Thymus (tissue), 11 donors: Measurements from ENCODE around the gene GLT1D1. TPM values are rescaled to one million over a fixed set of nuclear protein-coding genes. Genes with fewer than 3 reads are reported as not detected.

Experiments
- DNase-seq, 9 donors: peaks; one replicate each; pipeline ENCODE4 v3.0.0-alpha.2; 2013; ENCODE audit warnings: low spot score in 9 of 9, low read depth in 6 of 9, missing footprints in 1 of 9
- H3K27ac ChIP-seq, 2 donors: one replicate each; pipeline ENCODE4 v1.5.1; 2013; ENCODE audit warnings: control low read depth in 1 of 2, low read depth in 1 of 2, low read length in 1 of 2, mild to moderate bottlenecking in 1 of 2, moderate library complexity in 1 of 2
- H3K27me3 ChIP-seq, 2 donors: one replicate each; pipeline ENCODE4 v1.5.1; 2013; ENCODE audit warnings: low read length in 1 of 2; ENCODE audit not compliant: control insufficient read depth in 2 of 2, insufficient read depth in 1 of 2
- H3K36me3 ChIP-seq, 2 donors: one replicate each; pipeline ENCODE4 v1.5.1; 2013; ENCODE audit warnings: low read length in 1 of 2, mild to moderate bottlenecking in 1 of 2, moderate library complexity in 1 of 2; ENCODE audit not compliant: control insufficient read depth in 2 of 2, insufficient read depth in 2 of 2
- H3K4me1 ChIP-seq, 2 donors: one replicate each; pipeline ENCODE4 v1.5.1; 2013; ENCODE audit warnings: low read length in 2 of 2; ENCODE audit not compliant: control insufficient read depth in 2 of 2, insufficient read depth in 2 of 2
- H3K4me3 ChIP-seq, 2 donors: one replicate each; pipeline ENCODE4 v1.5.1; 2013; ENCODE audit warnings: low read length in 2 of 2, control low read depth in 1 of 2, mild to moderate bottlenecking in 1 of 2
- H3K9me3 ChIP-seq, 2 donors: one replicate each; pipeline ENCODE4 v1.5.1; 2013; ENCODE audit warnings: low read length in 1 of 2, mild to moderate bottlenecking in 1 of 2; ENCODE audit not compliant: control insufficient read depth in 2 of 2, insufficient read depth in 1 of 2
- WGBS: extraction: QIAGEN DNeasy Blood & Tissue Kit; methylation state at CpG from one replicate; pipeline ENCODE4 v1.1.7; 2013; 5-methylcytosine and 5-hydroxymethylcytosine counted together
- polyA plus RNA-seq: library from polyadenylated mRNA; stranded (reverse); fragments of 200-250 nt; gene quantifications from one replicate; pipeline ENCODE4 v1.2.3, GENCODE V29; 2013
- total RNA-seq: library from RNA; stranded (reverse); fragments of 120-200 nt; gene quantifications from one replicate; pipeline ENCODE4 v1.2.4, GENCODE V29; 2013
- donor health status: healthy.

Gene GLT1D1
- total and polyA plus RNA-seq, 2 donors: 0.33 to 1.1 TPM

- H3K27ac ChIP-seq: no peak overlapping the region
- no peaks in the 10 kb centered on the region for H3K9me3 ChIP-seq
- H3K4me1 ChIP-seq: no peaks in the 10 kb centered on the region
- no peak overlapping the region for H3K4me3 ChIP-seq
- 89% methylated on average over 9 of the region's 9 CpGs for WGBS
- no peak for DNase-seq
- peaks cover 5 to 12% of the 10 kb centered on the region in 2 donors for H3K27me3 ChIP-seq
- no peaks in the 10 kb centered on the region for H3K36me3 ChIP-seq
Observed at GRCh38 chr12:128859311-128859710, 6.0 kb downstream of the GLT1D1 start.

DNA sequence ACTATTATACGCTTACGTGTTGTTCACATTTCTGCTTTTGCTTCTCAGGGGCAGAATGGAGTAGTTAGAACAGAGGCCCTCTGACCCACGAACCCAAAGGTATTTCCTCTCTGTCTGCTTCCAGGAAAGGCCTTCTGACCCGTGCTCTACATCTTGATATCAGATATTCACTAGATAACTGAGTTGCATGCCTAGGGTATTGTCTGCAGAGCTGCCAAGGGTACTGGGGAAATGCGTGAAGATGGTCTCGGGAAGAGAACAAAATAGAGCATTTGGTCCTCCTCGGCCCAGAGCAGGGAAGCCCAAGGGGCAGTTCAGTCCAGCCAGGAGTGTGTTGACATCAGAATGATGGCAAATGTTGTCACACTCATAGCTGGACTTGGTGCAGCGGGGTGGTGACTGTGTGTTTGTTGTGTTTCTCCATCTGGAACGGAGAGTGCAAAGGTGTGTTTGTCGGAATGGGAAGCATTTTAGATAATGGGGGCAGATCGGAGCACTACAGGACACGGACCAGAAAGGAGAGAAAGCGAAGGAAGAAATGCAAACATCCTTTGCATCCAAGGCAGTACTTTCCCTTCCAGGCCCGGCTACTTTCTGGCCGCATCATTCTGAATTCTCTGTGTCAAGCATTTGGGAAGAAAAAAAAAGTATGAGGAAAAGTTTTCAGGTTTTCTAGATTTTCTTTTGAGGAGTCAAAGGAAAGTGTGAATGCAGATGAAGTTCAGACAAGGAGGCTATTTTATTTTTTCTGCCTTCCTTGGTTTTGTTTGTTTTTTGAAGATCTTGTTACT is 8.1 kb downstream of the GLT1D1 start:
- Histone ChIP-seq H3K27ac (no peak overlapping the region), H3K4me3 (no peak overlapping the region), H3K27me3 (no peaks in the 10 kb centered on the region), H3K9me3 (no peaks in the 10 kb centered on the region), H3K4me1 (no peaks in the 10 kb centered on the region), H3K36me3 (no peaks in the 10 kb centered on the region)
- no peak for DNase-seq
- WGBS: 85% methylated on average over 15 of the region's 15 CpGs

GRCh38 chr12:128863957-128864356 is 10.7 kb downstream of the GLT1D1 start:
- H3K36me3 ChIP-seq: no peaks in the 10 kb centered on the region
- no peak overlapping the region for H3K4me3 ChIP-seq
- H3K27me3 ChIP-seq: no peaks in the 10 kb centered on the region
- no peak for DNase-seq
- WGBS: 78% methylated on average over 11 of the region's 11 CpGs
- no peak overlapping the region for H3K27ac ChIP-seq
- H3K4me1 ChIP-seq: no peaks in the 10 kb centered on the region
- H3K9me3 ChIP-seq: no peaks in the 10 kb centered on the region

- WGBS: 87% methylated on average over 9 of the region's 9 CpGs
- H3K4me1 ChIP-seq: no peaks in the 10 kb centered on the region
- H3K36me3 ChIP-seq: no peaks in the 10 kb centered on the region
- H3K9me3 ChIP-seq: no peaks in the 10 kb centered on the region
- no peak for DNase-seq
- no peak overlapping the region for H3K27ac ChIP-seq
- no peaks in the 10 kb centered on the region for H3K27me3 ChIP-seq
- H3K4me3 ChIP-seq: no peak overlapping the region
Observed at GRCh38 chr12:128864516-128865186, 11.4 kb downstream of the GLT1D1 start.

GRCh38 chr12:128867466-128867865 is 14.2 kb downstream of the GLT1D1 start:
- Histone ChIP-seq H3K4me1 (no peaks in the 10 kb centered on the region), H3K9me3 (no peaks in the 10 kb centered on the region), H3K27me3 (no peaks in the 10 kb centered on the region), H3K27ac (no peak overlapping the region), H3K36me3 (no peaks in the 10 kb centered on the region), H3K4me3 (no peak overlapping the region)
- DNase-seq: no peak
- WGBS: 95% methylated on average over 13 of the region's 13 CpGs

DNA sequence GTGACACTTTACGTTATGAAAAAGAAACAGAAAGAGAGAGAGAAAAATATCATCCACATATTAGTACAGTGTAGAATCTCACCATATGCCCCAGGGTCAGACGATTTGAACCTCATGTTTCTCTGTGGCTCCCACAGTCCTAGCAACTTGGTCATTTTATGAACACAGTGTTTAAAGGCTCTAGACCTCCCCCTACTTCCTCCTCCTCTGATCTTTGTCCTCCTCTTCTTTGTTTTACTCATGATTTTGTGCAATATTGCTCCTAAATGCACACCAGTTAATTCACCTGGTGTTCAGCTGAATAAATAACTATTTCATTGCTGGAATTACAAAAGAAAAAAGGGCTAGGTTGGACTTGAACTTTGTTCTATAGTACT is 18.2 kb downstream of the GLT1D1 start:
- Histone ChIP-seq H3K9me3 (no peaks in the 10 kb centered on the region), H3K4me3 (no peak overlapping the region), H3K27ac (no peak overlapping the region), H3K27me3 (no peaks in the 10 kb centered on the region), H3K4me1 (no peaks in the 10 kb centered on the region), H3K36me3 (no peaks in the 10 kb centered on the region)
- no peak for DNase-seq
- 40% methylated on average over 2 of the region's 2 CpGs for WGBS

DNA sequence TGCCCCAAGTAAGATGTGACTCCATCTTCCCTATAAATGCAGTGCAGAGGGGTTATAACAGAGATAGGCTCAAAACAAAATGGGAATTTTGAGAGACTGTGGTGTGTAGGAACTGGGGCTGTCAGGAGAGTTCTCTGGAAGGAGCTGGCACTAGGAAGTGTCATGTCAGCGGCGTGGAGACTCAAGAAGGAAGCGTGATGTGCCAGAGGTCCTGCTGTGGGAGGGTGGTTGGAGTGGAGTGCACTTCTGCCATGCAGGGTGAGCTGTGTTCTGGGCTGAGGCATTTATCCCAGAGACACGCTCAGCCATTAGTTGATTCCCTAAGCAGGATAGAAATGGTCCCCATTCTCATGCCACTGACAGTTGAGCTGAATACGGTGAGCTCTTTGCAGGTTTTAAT is 19.0 kb downstream of the GLT1D1 start:
- 94% methylated on average over 5 of the region's 5 CpGs for WGBS

DNA sequence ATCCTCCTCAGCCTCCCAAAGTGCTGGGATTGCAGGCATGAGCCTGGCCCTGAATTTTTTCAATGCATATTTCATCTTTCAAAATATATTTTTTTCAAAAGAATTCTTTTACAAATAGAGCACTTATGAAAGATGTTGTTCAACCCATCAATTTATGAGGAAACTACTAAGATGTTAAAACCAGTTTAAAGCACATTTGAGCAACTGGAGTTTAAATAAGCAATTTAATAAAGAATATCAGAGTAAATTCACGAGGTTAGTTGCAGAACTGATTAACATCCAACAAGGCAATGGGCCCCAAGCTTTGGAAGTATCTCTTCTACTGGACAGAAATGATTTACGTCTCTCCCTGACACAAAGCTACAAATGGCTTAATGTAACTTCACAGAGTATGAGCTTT is 23.3 kb downstream of the GLT1D1 start:
- H3K9me3 ChIP-seq: peaks cover 0 to 3% of the 10 kb centered on the region in 2 donors
- no peaks in the 10 kb centered on the region for H3K36me3 ChIP-seq
- WGBS: 79% methylated on average over 2 of the region's 2 CpGs
- no peak overlapping the region for H3K27ac ChIP-seq
- no peak for DNase-seq
- H3K27me3 ChIP-seq: no peaks in the 10 kb centered on the region
- no peak overlapping the region for H3K4me3 ChIP-seq
- no peaks in the 10 kb centered on the region for H3K4me1 ChIP-seq

More for the DNA sequence above, 19.0 kb downstream of the GLT1D1 start:
- Histone ChIP-seq H3K4me1 (no peaks in the 10 kb centered on the region), H3K9me3 (no peaks in the 10 kb centered on the region), H3K4me3 (no peak overlapping the region), H3K36me3 (no peaks in the 10 kb centered on the region), H3K27ac (no peak overlapping the region), H3K27me3 (no peaks in the 10 kb centered on the region)
- DNase-seq: no peak

GRCh38 chr12:128879898-128880764 is 26.9 kb downstream of the GLT1D1 start:
- H3K9me3 ChIP-seq: peaks cover 0 to 3% of the 10 kb centered on the region in 2 donors
- no peaks in the 10 kb centered on the region for H3K4me1 ChIP-seq
- WGBS: 92% methylated on average over 4 of the region's 4 CpGs
- no peaks in the 10 kb centered on the region for H3K27me3 ChIP-seq
- H3K36me3 ChIP-seq: no peaks in the 10 kb centered on the region
- no peak for DNase-seq
- H3K27ac ChIP-seq: no peak overlapping the region
- no peak overlapping the region for H3K4me3 ChIP-seq
